Stomach (tissue), 4 donors: ENCODE data around the gene PAX5.

ENCODE experiments used
- POLR2A ChIP-seq, 4 donors: fragments of 450-650 bp; IDR thresholded peaks; one replicate each; pipeline ENCODE4 v1.6.1; 2016; ENCODE audit warnings: antibody characterized with exemption in 4 of 4, control low read depth in 2 of 4, mild to moderate bottlenecking in 1 of 4, moderate library complexity in 1 of 4
- POLR2AphosphoS5 ChIP-seq, 3 donors: sonication (generic); formaldehyde crosslinking; IDR thresholded peaks; one replicate each; pipeline ENCODE4 v1.6.1; 2016; ENCODE audit warnings: antibody characterized with exemption in 3 of 3
- TF ChIP-seq, protein P1 (sequence below), 7 experiments: fragments of 450-650 bp in 4 of 7; fragments of 200-600 bp in 3 of 7; sonication (generic) in 3 of 7; IDR thresholded peaks; one replicate each; pipeline ENCODE4 v1.5.1; 2016 to 2019; ENCODE audit warnings: antibody characterized with exemption in 7 of 7, control low read depth in 2 of 7, mild to moderate bottlenecking in 1 of 7

- TF ChIP-seq POLR2AphosphoS5 (IDR thresholded peaks at IDR 0.05) = no peak
- no peak for TF ChIP-seq POLR2A (IDR thresholded peaks at IDR 0.05)
- TF ChIP-seq, protein P1, sequence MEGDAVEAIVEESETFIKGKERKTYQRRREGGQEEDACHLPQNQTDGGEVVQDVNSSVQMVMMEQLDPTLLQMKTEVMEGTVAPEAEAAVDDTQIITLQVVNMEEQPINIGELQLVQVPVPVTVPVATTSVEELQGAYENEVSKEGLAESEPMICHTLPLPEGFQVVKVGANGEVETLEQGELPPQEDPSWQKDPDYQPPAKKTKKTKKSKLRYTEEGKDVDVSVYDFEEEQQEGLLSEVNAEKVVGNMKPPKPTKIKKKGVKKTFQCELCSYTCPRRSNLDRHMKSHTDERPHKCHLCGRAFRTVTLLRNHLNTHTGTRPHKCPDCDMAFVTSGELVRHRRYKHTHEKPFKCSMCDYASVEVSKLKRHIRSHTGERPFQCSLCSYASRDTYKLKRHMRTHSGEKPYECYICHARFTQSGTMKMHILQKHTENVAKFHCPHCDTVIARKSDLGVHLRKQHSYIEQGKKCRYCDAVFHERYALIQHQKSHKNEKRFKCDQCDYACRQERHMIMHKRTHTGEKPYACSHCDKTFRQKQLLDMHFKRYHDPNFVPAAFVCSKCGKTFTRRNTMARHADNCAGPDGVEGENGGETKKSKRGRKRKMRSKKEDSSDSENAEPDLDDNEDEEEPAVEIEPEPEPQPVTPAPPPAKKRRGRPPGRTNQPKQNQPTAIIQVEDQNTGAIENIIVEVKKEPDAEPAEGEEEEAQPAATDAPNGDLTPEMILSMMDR (IDR thresholded peaks at IDR 0.05) = no peak
Measured at GRCh38 chr9:37011530-37011929, 22.5 kb downstream of the PAX5 start.
